Activated naive CD4-positive, alpha-beta T cell treated with anti-CD3 and anti-CD28 coated beads for 36 hours (primary cell): ENCODE measurements around the gene MAST3. TPM values are rescaled to one million over a fixed set of nuclear protein-coding genes. Genes with fewer than 3 reads are reported as not detected.

ENCODE experiments used
- CTCF ChIA-PET: fragments of 350-600 bp; sonication (Branson Sonifier 250); formaldehyde crosslinking; loops from one replicate; lab custom pipeline; 2021; ENCODE audit warnings: antibody characterized with exemption; lab: Charles Lee
- DNase-seq: peaks from one replicate; pipeline ENCODE4 v3.0.0-alpha.2; 2020
- H3K27ac Mint-ChIP-seq: one replicate; pipeline ENCODE4 v1.8.0; 2021; ENCODE audit warnings: mild to moderate bottlenecking, mixed read lengths
- H3K27me3 Mint-ChIP-seq: one replicate; pipeline ENCODE4 v1.8.0; 2021; ENCODE audit warnings: low read depth, mixed read lengths
- H3K36me3 Mint-ChIP-seq: one replicate; pipeline ENCODE4 v1.8.0; 2021; ENCODE audit warnings: low read depth, mixed read lengths
- H3K4me1 Mint-ChIP-seq: one replicate; pipeline ENCODE4 v1.8.0; 2021; ENCODE audit warnings: low read depth, mixed read lengths
- H3K4me3 Mint-ChIP-seq: one replicate; pipeline ENCODE4 v1.8.0; 2021; ENCODE audit warnings: mild to moderate bottlenecking, moderate library complexity, mixed read lengths
- H3K9me3 Mint-ChIP-seq: one replicate; pipeline ENCODE4 v1.8.0; 2021; ENCODE audit warnings: mixed read lengths
- intact Hi-C: fragments of 100-400 bp; cut with micrococcal nuclease; formaldehyde crosslinking; loops from one replicate; pipeline ENCODE4 v1.15.1; 2023
- total RNA-seq, 2 experiments: library from RNA; stranded (reverse); gene quantifications; one replicate each; pipeline ENCODE4 v1.2.3, GENCODE V29; 2021

Gene MAST3
- total RNA-seq, 2 experiments from 2014 or later, result 12.8 to 13.5 TPM

- Mint-ChIP-seq H3K27ac (peak overlapping the region; percentile 97), H3K27me3 (no peaks in the 10 kb centered on the region), H3K4me3 (peak overlapping the region; percentile 9), H3K9me3 (no peaks in the 10 kb centered on the region), H3K4me1 (peaks cover 69% of the 10 kb centered on the region), H3K36me3 (no peaks in the 10 kb centered on the region)
- intact Hi-C loops, result loop anchor here (1.0 to 5.0 kb wide), 5 partner anchors 29 to 828 kb away; partner anchors contain the start of genes COPE, DDX49 and RAB3A
- CTCF ChIA-PET, result interaction anchor here (2.0 kb wide), 1 partner anchor 8 kb away, joined by 8 read pairs; the partner anchor contains the start of gene MAST3
- no peak for DNase-seq
Observed at GRCh38 chr19:18089726-18090125, 7.9 kb upstream of the MAST3 start.

GRCh38 chr19:18090545-18091216 lies 6.9 kb upstream of the MAST3 start:
- H3K27me3 Mint-ChIP-seq, result no peaks in the 10 kb centered on the region
- no peaks in the 10 kb centered on the region for H3K9me3 Mint-ChIP-seq
- DNase-seq, result no peak
- H3K36me3 Mint-ChIP-seq, result no peaks in the 10 kb centered on the region
- H3K27ac Mint-ChIP-seq, result peak overlapping the region; percentile 97
- peaks cover 61% of the 10 kb centered on the region for H3K4me1 Mint-ChIP-seq
- intact Hi-C loops, result loop anchor here (1.0 to 2.0 kb wide), 2 partner anchors 28 to 62 kb away; no protein-coding TSS in a partner anchor
- CTCF ChIA-PET, result interaction anchor here (0.5 to 1.7 kb wide), 5 partner anchors 15 to 189 kb away, joined by 3 to 6 read pairs (median 4); partner anchors contain the start of gene PIK3R2
- H3K4me3 Mint-ChIP-seq, result peak overlapping the region; percentile 61

- H3K27me3 Mint-ChIP-seq, result no peaks in the 10 kb centered on the region
- CTCF ChIA-PET, result interaction anchor here (0.5 to 1.7 kb wide), 6 partner anchors 14 to 188 kb away, joined by 3 to 6 read pairs (median 4); partner anchors contain the start of gene PIK3R2
- H3K4me1 Mint-ChIP-seq, result peaks cover 59% of the 10 kb centered on the region
- peak overlapping the region; percentile 97 for H3K27ac Mint-ChIP-seq
- no peaks in the 10 kb centered on the region for H3K36me3 Mint-ChIP-seq
- no peaks in the 10 kb centered on the region for H3K9me3 Mint-ChIP-seq
- DNase-seq, result peak; percentile 94
- intact Hi-C loops, result loop anchor here (1.0 to 2.0 kb wide), 2 partner anchors 28 to 61 kb away; no protein-coding TSS in a partner anchor
- peak overlapping the region; percentile 61 for H3K4me3 Mint-ChIP-seq
Observed at GRCh38 chr19:18091217-18091608, 6.4 kb upstream of the MAST3 start.

- Mint-ChIP-seq H3K9me3 (no peaks in the 10 kb centered on the region), H3K27ac (no peak overlapping the region), H3K4me3 (no peak overlapping the region), H3K27me3 (no peaks in the 10 kb centered on the region), H3K4me1 (peaks cover 50% of the 10 kb centered on the region), H3K36me3 (no peaks in the 10 kb centered on the region)
- CTCF ChIA-PET, result interaction anchor here (1.5 kb wide), 1 partner anchor 19 kb away, joined by 3 read pairs; no protein-coding TSS in a partner anchor
- no peak for DNase-seq
- intact Hi-C loops, result no loop called here
Observed at GRCh38 chr19:18093439-18094161, 4.0 kb upstream of the MAST3 start.

DNA sequence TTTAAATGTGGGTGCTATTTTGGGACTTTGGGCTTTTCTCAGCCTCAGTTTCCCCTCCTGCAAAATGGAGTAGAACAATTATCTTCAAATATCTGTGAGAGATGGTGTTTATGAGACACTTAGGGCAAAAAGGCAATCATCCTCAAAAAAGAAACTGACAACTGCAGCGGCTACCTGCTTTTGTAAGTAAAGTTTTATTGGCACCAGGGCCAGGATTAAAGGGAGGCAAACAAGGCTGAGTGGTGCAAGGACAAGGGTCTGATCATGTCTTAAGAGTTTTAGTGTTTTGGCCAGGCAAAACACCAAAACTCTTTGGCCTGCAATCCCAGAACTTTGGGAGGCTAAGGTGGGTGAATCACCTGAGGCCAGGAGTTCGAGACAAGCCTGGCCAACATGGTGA lies 1.3 kb upstream of the MAST3 start:
- peaks cover 36% of the 10 kb centered on the region for H3K4me1 Mint-ChIP-seq
- H3K27ac Mint-ChIP-seq, result no peak overlapping the region
- no peak overlapping the region for H3K4me3 Mint-ChIP-seq
- H3K27me3 Mint-ChIP-seq, result no peaks in the 10 kb centered on the region
- DNase-seq, result no peak
- H3K9me3 Mint-ChIP-seq, result no peaks in the 10 kb centered on the region
- CTCF ChIA-PET, result no interaction called here
- intact Hi-C loops, result no loop called here
- H3K36me3 Mint-ChIP-seq, result no peaks in the 10 kb centered on the region

GRCh38 chr19:18097993-18098890 lies 664 bp downstream of the MAST3 start:
- Mint-ChIP-seq H3K36me3 (no peaks in the 10 kb centered on the region), H3K9me3 (no peaks in the 10 kb centered on the region), H3K27ac (no peak overlapping the region), H3K27me3 (no peaks in the 10 kb centered on the region), H3K4me3 (peak overlapping the region; percentile 83), H3K4me1 (peaks cover 28% of the 10 kb centered on the region)
- CTCF ChIA-PET, result interaction anchor here (0.6 to 1.4 kb wide), 7 partner anchors 10 to 294 kb away, joined by 3 to 8 read pairs (median 4); partner anchors contain the start of gene PIK3R2
- DNase-seq, result peak; percentile 23
- intact Hi-C loops, result loop anchor here (1.0 kb wide), 1 partner anchor 12 kb away; the partner anchor contains the start of gene IL12RB1

GRCh38 chr19:18098891-18099622 lies 1.5 kb downstream of the MAST3 start:
- H3K27ac Mint-ChIP-seq, result no peak overlapping the region
- DNase-seq, result peak; percentile 52
- H3K9me3 Mint-ChIP-seq, result no peaks in the 10 kb centered on the region
- H3K4me3 Mint-ChIP-seq, result peak overlapping the region; percentile 83
- H3K4me1 Mint-ChIP-seq, result peaks cover 27% of the 10 kb centered on the region
- CTCF ChIA-PET, result interaction anchor here (1.0 to 1.2 kb wide), 2 partner anchors 60 to 62 kb away, joined by 3 to 4 read pairs; no protein-coding TSS in a partner anchor
- no peaks in the 10 kb centered on the region for H3K36me3 Mint-ChIP-seq
- intact Hi-C loops, result no loop called here
- H3K27me3 Mint-ChIP-seq, result no peaks in the 10 kb centered on the region

- Mint-ChIP-seq H3K4me3 (peak overlapping the region; percentile 83), H3K27me3 (no peaks in the 10 kb centered on the region)
- CTCF ChIA-PET, result interaction anchor here (1.0 kb wide), 1 partner anchor 59 kb away, joined by 4 read pairs; no protein-coding TSS in a partner anchor
Observed at GRCh38 chr19:18099623-18099995, 2.0 kb downstream of the MAST3 start.

GRCh38 chr19:18100710-18101109 lies 3.1 kb downstream of the MAST3 start:
- H3K27me3 Mint-ChIP-seq, result no peaks in the 10 kb centered on the region
- H3K4me3 Mint-ChIP-seq, result no peak overlapping the region
- no peak for DNase-seq
- H3K36me3 Mint-ChIP-seq, result no peaks in the 10 kb centered on the region
- intact Hi-C loops, result no loop called here
- H3K4me1 Mint-ChIP-seq, result peaks cover 34% of the 10 kb centered on the region
- CTCF ChIA-PET, result no interaction called here
- no peak overlapping the region for H3K27ac Mint-ChIP-seq
- H3K9me3 Mint-ChIP-seq, result no peaks in the 10 kb centered on the region

More at GRCh38 chr19:18099623-18099995, 2.0 kb downstream of the MAST3 start:
- Mint-ChIP-seq H3K27ac (no peak overlapping the region), H3K36me3 (no peaks in the 10 kb centered on the region), H3K9me3 (no peaks in the 10 kb centered on the region), H3K4me1 (peaks cover 31% of the 10 kb centered on the region)
- intact Hi-C loops, result no loop called here
- no peak for DNase-seq

DNA sequence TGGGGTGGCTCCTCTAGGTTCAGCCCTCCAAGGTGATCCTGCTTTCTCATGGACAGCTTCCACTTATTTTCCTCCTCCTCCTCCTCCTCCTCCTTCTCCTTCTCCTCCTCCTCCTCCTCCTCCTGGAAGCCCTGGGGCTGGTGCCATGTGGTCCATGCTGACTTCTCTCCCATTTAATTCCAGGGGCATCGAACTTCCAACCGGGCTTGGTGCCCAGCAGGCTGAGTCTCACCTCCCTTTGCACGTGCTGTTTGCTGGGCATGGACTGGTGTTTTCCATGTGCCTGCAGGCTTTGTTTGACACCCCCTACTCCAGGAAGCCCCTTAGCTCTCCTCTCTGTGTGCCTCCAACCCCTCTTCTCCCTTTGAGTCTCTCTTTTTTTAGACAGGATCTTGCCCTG lies 3.7 kb downstream of the MAST3 start:
- H3K27me3 Mint-ChIP-seq, result no peaks in the 10 kb centered on the region
- no peaks in the 10 kb centered on the region for H3K9me3 Mint-ChIP-seq
- CTCF ChIA-PET, result no interaction called here
- no peak for DNase-seq
- no peaks in the 10 kb centered on the region for H3K36me3 Mint-ChIP-seq
- no peak overlapping the region for H3K27ac Mint-ChIP-seq
- H3K4me3 Mint-ChIP-seq, result no peak overlapping the region
- intact Hi-C loops, result no loop called here
- peaks cover 34% of the 10 kb centered on the region for H3K4me1 Mint-ChIP-seq

- Mint-ChIP-seq H3K27me3 (no peaks in the 10 kb centered on the region), H3K4me1 (peaks cover 30% of the 10 kb centered on the region), H3K4me3 (no peak overlapping the region), H3K36me3 (no peaks in the 10 kb centered on the region), H3K9me3 (no peaks in the 10 kb centered on the region), H3K27ac (no peak overlapping the region)
- intact Hi-C loops, result no loop called here
- DNase-seq, result no peak
- CTCF ChIA-PET, result interaction anchor here (2.9 kb wide), 1 partner anchor 10 kb away, joined by 19 read pairs; no protein-coding TSS in a partner anchor
Observed at GRCh38 chr19:18102916-18103542, 5.5 kb downstream of the MAST3 start.
